NCI-H1417 (cell line): ENCODE results near the gene RTP5.
"Not testable (repeated sequence)": the region's sequence is repeated elsewhere in the genome, so short reads cannot be mapped to it uniquely, and the experiment has no call there.

ENCODE experiments used
- DNase-seq, 3 experiments: peaks; one replicate each; lab custom pipeline; 2025; lab: John Stamatoyannopoulos, UW

The RTP5 gene

GRCh38 chr2:241922816-241923601 lies 53.5 kb downstream of the RTP5 start:
- DNase-seq: not testable (repeated sequence)
